ENCODE results near the gene IL2RA.
"Not testable (repeated sequence)": the region's sequence is repeated elsewhere in the genome, so short reads cannot be mapped to it uniquely, and the experiment has no call there.

The IL2RA gene

DNA sequence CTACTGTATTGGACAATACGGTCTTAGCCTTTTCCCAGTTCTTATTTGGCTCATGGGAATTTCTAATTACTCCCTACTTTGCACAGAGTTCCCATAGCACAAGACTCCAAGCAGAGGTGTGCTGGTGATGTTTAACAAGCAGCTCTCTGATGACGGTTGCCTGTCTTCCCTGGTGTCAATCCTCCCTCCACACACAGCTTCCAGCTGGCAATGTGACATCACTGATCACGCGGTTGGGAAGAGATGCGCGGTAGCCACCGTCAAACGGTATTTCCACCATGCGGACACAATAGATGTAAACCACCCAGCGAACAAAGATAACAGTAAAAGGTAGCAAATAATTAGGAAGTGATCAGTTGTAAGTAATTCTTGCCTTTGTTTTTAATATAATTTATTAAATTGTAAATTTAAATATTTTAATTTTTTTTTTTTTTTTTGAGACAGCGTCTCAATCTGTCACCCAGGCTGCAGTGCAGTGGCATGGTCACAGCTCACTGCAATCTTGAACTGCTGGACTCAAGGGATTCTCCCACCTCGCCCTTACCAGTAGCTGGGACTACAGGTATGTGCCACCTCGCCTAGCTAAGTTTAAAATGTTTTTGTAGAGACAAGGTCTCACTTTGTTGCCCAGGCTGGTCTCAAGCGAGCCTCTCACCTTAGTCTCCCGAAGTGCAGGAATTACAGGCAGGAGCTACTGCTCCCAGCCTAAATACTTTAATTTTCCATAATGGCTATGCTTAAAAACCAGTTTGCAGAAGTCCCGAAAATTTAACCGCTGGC lies 48.6 kb downstream of the IL2RA start:
- H3K27me3 Mint-ChIP-seq: no peaks in the 10 kb centered on the region
- ATAC-seq (ENCODE audit: low read depth) (no peak), DNase-seq (ENCODE audit: low spot score in 2 of 2) (no peak)
- no peaks in the 10 kb centered on the region for H3K9me3 Mint-ChIP-seq
- peaks cover 6% of the 10 kb centered on the region for H3K36me3 Mint-ChIP-seq
- peak overlapping the region; percentile 80 for H3K27ac Mint-ChIP-seq
- peaks cover 4% of the 10 kb centered on the region for H3K4me1 Mint-ChIP-seq
- no peak overlapping the region for H3K4me3 Mint-ChIP-seq

GRCh38 chr10:6012121-6012905 lies 49.9 kb downstream of the IL2RA start:
- Mint-ChIP-seq H3K4me3 (no peak overlapping the region), H3K27me3 (no peaks in the 10 kb centered on the region), H3K36me3 (peaks cover 6% of the 10 kb centered on the region), H3K4me1 (peaks cover 4% of the 10 kb centered on the region), H3K27ac (no peak overlapping the region), H3K9me3 (no peaks in the 10 kb centered on the region)
- DNase-seq (ENCODE audit: low spot score in 2 of 2) (no peak), ATAC-seq (ENCODE audit: low read depth) (no peak)

DNA sequence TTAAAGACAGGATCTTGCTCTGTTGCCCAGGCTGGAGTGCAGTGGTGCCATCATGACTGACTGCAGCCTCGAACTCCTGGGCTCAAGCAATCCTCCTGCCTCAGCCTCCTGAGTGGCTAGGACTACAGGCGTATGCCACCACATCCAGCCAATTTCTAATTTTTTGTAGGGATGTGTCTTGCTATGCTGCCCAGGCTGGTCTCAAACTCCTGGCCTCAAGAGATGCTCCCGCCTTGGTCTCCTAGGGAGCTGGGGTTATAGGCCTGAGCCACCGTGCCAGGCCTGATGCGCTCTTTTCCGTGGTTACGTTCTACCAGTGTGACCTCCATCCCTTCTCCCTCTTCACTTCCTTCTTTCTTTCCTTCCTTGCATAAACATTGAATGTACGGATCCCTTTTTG lies 50.6 kb downstream of the IL2RA start:
- Mint-ChIP-seq H3K27me3 (no peaks in the 10 kb centered on the region), H3K27ac (peak overlapping the region; percentile 31), H3K9me3 (no peaks in the 10 kb centered on the region), H3K4me3 (no peak overlapping the region), H3K4me1 (peaks cover 4% of the 10 kb centered on the region), H3K36me3 (peaks cover 6% of the 10 kb centered on the region)
- DNase-seq (ENCODE audit: low spot score in 2 of 2) (no peak), ATAC-seq (ENCODE audit: low read depth) (no peak)

GRCh38 chr10:6010569-6010968 lies 51.6 kb downstream of the IL2RA start:
- Mint-ChIP-seq H3K27ac (no peak overlapping the region), H3K9me3 (no peaks in the 10 kb centered on the region), H3K36me3 (peaks cover 6% of the 10 kb centered on the region), H3K4me1 (peaks cover 4% of the 10 kb centered on the region), H3K4me3 (no peak overlapping the region), H3K27me3 (no peaks in the 10 kb centered on the region)
- ATAC-seq (ENCODE audit: low read depth): no peak
- DNase-seq (ENCODE audit: low spot score in 2 of 2): no peak

DNA sequence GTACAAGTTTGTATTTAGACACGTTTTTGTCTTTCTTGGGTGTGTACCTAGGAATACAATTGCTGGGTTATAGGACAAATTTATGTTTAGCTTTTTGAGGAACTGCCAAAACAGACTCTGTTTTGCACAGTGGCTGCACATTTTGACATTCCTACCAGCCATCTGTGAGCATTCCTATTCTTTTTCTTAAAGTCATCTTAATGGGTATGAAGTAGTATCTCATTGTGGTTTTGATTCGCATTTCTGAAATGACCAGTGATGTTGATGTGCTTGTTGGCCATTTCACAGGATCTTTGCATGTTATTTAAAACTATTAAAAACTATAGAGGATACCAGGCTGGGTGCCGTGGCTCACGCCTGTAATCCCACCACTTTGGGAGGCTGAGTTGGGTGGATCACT lies 52.2 kb downstream of the IL2RA start:
- Mint-ChIP-seq H3K36me3 (peaks cover 6% of the 10 kb centered on the region), H3K27me3 (no peaks in the 10 kb centered on the region), H3K9me3 (no peaks in the 10 kb centered on the region), H3K4me1 (peaks cover 4% of the 10 kb centered on the region), H3K4me3 (no peak overlapping the region), H3K27ac (no peak overlapping the region)
- ATAC-seq (ENCODE audit: low read depth) (no peak), DNase-seq (ENCODE audit: low spot score in 2 of 2) (no peak)

DNA sequence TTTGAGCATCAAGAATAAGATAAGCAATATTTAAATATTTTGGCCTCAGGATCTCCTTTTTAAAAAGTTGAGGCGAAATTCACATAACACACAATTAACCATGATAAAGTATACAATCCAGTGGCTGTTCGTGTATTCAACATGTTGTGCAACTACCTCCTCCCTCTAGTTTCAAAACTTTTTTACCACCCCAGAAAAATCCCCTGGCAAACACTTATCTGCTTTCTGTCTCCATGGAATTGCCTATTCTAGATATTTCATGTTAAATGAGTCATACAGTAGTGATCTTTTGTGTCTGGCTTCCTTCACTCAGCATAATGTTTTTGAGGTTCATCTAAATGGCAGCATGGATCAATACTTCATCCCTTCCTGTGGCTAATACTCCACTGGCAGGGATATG lies 53.0 kb downstream of the IL2RA start:
- Mint-ChIP-seq H3K27me3 (peaks cover 3% of the 10 kb centered on the region), H3K4me1 (peaks cover under 1% of the 10 kb centered on the region), H3K4me3 (no peak overlapping the region), H3K36me3 (peaks cover 9% of the 10 kb centered on the region), H3K27ac (no peak overlapping the region), H3K9me3 (no peaks in the 10 kb centered on the region)
- DNase-seq (ENCODE audit: low spot score in 2 of 2): no peak
- ATAC-seq (ENCODE audit: low read depth): no peak

DNA sequence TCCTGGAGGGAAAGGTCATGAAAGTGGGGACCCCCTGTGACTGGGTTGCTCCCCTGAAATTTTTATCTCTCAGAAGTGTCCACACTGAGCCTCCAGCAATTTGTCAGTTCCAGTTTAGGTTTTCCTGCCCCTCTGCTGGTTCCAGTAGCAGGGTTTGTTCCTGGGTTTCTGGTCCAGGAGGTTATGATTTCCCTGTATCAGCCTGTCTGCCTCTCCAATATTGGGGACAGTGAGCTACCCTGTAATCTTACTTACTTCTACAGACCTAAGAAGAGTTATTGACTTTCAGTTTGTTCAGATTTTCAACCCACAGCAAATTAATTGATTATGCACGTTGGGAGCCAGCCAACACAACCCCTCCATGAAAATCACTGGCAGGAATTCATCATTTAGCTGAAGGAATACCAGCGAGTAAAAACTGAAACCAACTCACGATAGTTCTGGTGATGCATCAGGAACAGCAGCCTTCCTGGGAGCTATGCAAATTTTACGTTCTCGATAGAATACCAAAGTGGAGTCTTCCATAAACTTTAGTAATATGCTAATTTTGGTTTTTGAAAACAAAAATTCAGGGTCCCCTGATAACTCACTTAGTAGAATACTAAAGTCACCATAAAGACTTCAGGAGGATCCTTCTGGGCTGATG lies 53.5 kb downstream of the IL2RA start:
- H3K9me3 Mint-ChIP-seq: no peaks in the 10 kb centered on the region
- no peak overlapping the region for H3K4me3 Mint-ChIP-seq
- peaks cover 3% of the 10 kb centered on the region for H3K27me3 Mint-ChIP-seq
- ATAC-seq (ENCODE audit: low read depth): no peak
- no peak for DNase-seq (ENCODE audit: low spot score in 2 of 2)
- H3K36me3 Mint-ChIP-seq: peaks cover 9% of the 10 kb centered on the region
- no peak overlapping the region for H3K27ac Mint-ChIP-seq
- no peaks in the 10 kb centered on the region for H3K4me1 Mint-ChIP-seq

- no peak for ATAC-seq (ENCODE audit: low read depth)
- no peak for DNase-seq (ENCODE audit: low spot score in 2 of 2)
- H3K36me3 Mint-ChIP-seq: peaks cover 6% of the 10 kb centered on the region
- no peaks in the 10 kb centered on the region for H3K4me1 Mint-ChIP-seq
- peaks cover 3% of the 10 kb centered on the region for H3K27me3 Mint-ChIP-seq
- H3K4me3 Mint-ChIP-seq: no peak overlapping the region
- no peak overlapping the region for H3K27ac Mint-ChIP-seq
- H3K9me3 Mint-ChIP-seq: no peaks in the 10 kb centered on the region
These were observed 55.2 kb downstream of the IL2RA start for GRCh38 chr10:6006991-6007390.

DNA sequence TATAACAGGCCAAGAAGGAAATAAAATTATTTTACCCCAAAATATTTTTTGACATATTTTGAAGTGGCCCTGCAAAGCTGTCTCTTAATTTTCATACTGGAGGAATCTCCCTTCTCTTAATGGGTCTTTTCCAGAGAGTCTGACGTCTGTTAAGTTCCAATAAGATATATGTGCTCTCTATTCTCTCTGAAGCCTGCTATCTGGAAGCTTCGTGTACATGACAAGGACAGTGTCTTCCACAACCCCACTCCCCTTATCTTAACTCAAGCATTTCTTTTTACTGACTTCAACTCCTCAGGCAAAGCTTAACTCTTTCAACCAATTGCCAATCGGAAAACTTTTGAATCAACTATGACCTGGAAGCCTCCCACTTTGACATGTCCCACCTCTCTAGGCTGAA lies 55.6 kb downstream of the IL2RA start:
- H3K27me3 Mint-ChIP-seq: peaks cover 3% of the 10 kb centered on the region
- peaks cover 3% of the 10 kb centered on the region for H3K36me3 Mint-ChIP-seq
- H3K4me1 Mint-ChIP-seq: no peaks in the 10 kb centered on the region
- ATAC-seq (ENCODE audit: low read depth) (no peak), DNase-seq (ENCODE audit: low spot score in 2 of 2) (no peak)
- no peak overlapping the region for H3K27ac Mint-ChIP-seq
- H3K9me3 Mint-ChIP-seq: no peaks in the 10 kb centered on the region
- H3K4me3 Mint-ChIP-seq: no peak overlapping the region

GRCh38 chr10:6005856-6006395 lies 56.2 kb downstream of the IL2RA start:
- Mint-ChIP-seq H3K27ac (no peak overlapping the region), H3K4me1 (no peaks in the 10 kb centered on the region), H3K36me3 (peaks cover 3% of the 10 kb centered on the region), H3K9me3 (no peaks in the 10 kb centered on the region), H3K27me3 (peaks cover 3% of the 10 kb centered on the region), H3K4me3 (no peak overlapping the region)
- DNase-seq (ENCODE audit: low spot score in 2 of 2): no peak
- no peak for ATAC-seq (ENCODE audit: low read depth)

- not testable (repeated sequence) for DNase-seq (ENCODE audit: low spot score in 2 of 2); H3K27me3 Mint-ChIP-seq; H3K9me3 Mint-ChIP-seq; H3K4me1 Mint-ChIP-seq; H3K4me3 Mint-ChIP-seq; ATAC-seq (ENCODE audit: low read depth); H3K36me3 Mint-ChIP-seq; H3K27ac Mint-ChIP-seq
These were observed 56.9 kb downstream of the IL2RA start for GRCh38 chr10:6005161-6005804.

GRCh38 chr10:6002809-6003510 lies 59.2 kb downstream of the IL2RA start:
- DNase-seq (ENCODE audit: low spot score in 2 of 2) (no peak), ATAC-seq (ENCODE audit: low read depth) (no peak)
- H3K36me3 Mint-ChIP-seq: peaks cover 3% of the 10 kb centered on the region
- H3K27ac Mint-ChIP-seq: no peak overlapping the region
- no peak overlapping the region for H3K4me3 Mint-ChIP-seq
- no peaks in the 10 kb centered on the region for H3K4me1 Mint-ChIP-seq
- no peaks in the 10 kb centered on the region for H3K9me3 Mint-ChIP-seq
- H3K27me3 Mint-ChIP-seq: peaks cover 9% of the 10 kb centered on the region

GRCh38 chr10:5999440-6000165 lies 62.6 kb downstream of the IL2RA start:
- H3K27ac Mint-ChIP-seq: no peak overlapping the region
- DNase-seq (ENCODE audit: low spot score in 2 of 2) (no peak), ATAC-seq (ENCODE audit: low read depth) (no peak)
- H3K9me3 Mint-ChIP-seq: no peaks in the 10 kb centered on the region
- no peaks in the 10 kb centered on the region for H3K4me1 Mint-ChIP-seq
- H3K4me3 Mint-ChIP-seq: no peak overlapping the region
- peaks cover 4% of the 10 kb centered on the region for H3K36me3 Mint-ChIP-seq
- H3K27me3 Mint-ChIP-seq: peaks cover 8% of the 10 kb centered on the region

Measured in memory B cell (primary cell).